ENCODE measurements around the gene NFIL3.
"Not testable (repeated sequence)": the region's sequence is repeated elsewhere in the genome, so short reads cannot be mapped to it uniquely, and the experiment has no call there.

Gene NFIL3, protein sequence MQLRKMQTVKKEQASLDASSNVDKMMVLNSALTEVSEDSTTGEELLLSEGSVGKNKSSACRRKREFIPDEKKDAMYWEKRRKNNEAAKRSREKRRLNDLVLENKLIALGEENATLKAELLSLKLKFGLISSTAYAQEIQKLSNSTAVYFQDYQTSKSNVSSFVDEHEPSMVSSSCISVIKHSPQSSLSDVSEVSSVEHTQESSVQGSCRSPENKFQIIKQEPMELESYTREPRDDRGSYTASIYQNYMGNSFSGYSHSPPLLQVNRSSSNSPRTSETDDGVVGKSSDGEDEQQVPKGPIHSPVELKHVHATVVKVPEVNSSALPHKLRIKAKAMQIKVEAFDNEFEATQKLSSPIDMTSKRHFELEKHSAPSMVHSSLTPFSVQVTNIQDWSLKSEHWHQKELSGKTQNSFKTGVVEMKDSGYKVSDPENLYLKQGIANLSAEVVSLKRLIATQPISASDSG

GRCh38 chr9:91423785-91424402, at the start of gene NFIL3:
TSS of gene NFIL3 (minus strand) at chr9:91423832. CDS start at chr9:91410734, 13,098 bp downstream.
- ChIA-PET CTCF (no interaction called here), POLR2A (interaction anchor here (1.0 to 1.2 kb wide), 4 partner anchors 26 to 508 kb away, joined by 3 to 4 read pairs (median 3); no protein-coding TSS in a partner anchor)
- peak; percentile 86 for DNase-seq (ENCODE audit: extremely low spot score)
- TF ChIP-seq FOXK2 (IDR thresholded peaks at IDR 0.05) = no peak
- TF ChIP-seq TARDBP (IDR thresholded peaks at IDR 0.05) = no peak
- no peak for TF ChIP-seq ARNT (IDR thresholded peaks at IDR 0.05)
- TF ChIP-seq LEF1 (IDR thresholded peaks at IDR 0.05; ENCODE audit: borderline replicate concordance) = no peak
- no peak for TF ChIP-seq ELF4 (IDR thresholded peaks at IDR 0.05)
- no peak for TF ChIP-seq ZNF384 (IDR thresholded peaks at IDR 0.05)
- no peak for TF ChIP-seq L3MBTL2 (conservative IDR thresholded peaks at IDR 0.05)
- no peak for TF ChIP-seq BHLHE40 (IDR thresholded peaks at IDR 0.05; ENCODE audit: borderline replicate concordance)
- TF ChIP-seq FOXA1 (IDR thresholded peaks at IDR 0.05) = no peak
- no peak for TF ChIP-seq SUZ12 (IDR thresholded peaks at IDR 0.05)
- no peak for TF ChIP-seq HDGF (IDR thresholded peaks at IDR 0.05; ENCODE audit: borderline replicate concordance)
- TF ChIP-seq NFRKB (IDR thresholded peaks at IDR 0.05) = no peak
- no peak for TF ChIP-seq CTBP1 (IDR thresholded peaks at IDR 0.05; ENCODE audit: borderline replicate concordance)
- TF ChIP-seq, protein P1, sequence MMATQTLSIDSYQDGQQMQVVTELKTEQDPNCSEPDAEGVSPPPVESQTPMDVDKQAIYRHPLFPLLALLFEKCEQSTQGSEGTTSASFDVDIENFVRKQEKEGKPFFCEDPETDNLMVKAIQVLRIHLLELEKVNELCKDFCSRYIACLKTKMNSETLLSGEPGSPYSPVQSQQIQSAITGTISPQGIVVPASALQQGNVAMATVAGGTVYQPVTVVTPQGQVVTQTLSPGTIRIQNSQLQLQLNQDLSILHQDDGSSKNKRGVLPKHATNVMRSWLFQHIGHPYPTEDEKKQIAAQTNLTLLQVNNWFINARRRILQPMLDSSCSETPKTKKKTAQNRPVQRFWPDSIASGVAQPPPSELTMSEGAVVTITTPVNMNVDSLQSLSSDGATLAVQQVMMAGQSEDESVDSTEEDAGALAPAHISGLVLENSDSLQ (IDR thresholded peaks at IDR 0.05) = no peak
- no peak for TF ChIP-seq SP1 (IDR thresholded peaks at IDR 0.05)
- no peak for TF ChIP-seq FOXM1 (IDR thresholded peaks at IDR 0.05; ENCODE audit: borderline replicate concordance)

- DNase-seq (ENCODE audit: extremely low spot score); CTCF ChIA-PET; POLR2A ChIA-PET: not testable (repeated sequence)
Measured at GRCh38 chr9:91471524-91471923, 47.9 kb upstream of the NFIL3 start.

- ChIA-PET POLR2A (no interaction called here), CTCF (no interaction called here)
- TF ChIP-seq LEF1 (IDR thresholded peaks at IDR 0.05; ENCODE audit: borderline replicate concordance) (no peak), FOXK2 (IDR thresholded peaks at IDR 0.05) (no peak), TARDBP (IDR thresholded peaks at IDR 0.05) (no peak), HDGF (IDR thresholded peaks at IDR 0.05; ENCODE audit: borderline replicate concordance) (no peak), SUZ12 (IDR thresholded peaks at IDR 0.05) (no peak)
- no peak for DNase-seq (ENCODE audit: extremely low spot score)
Measured at GRCh38 chr9:91465420-91465819, 41.8 kb upstream of the NFIL3 start.

GRCh38 chr9:91458906-91459305, 35.3 kb upstream of the NFIL3 start:
- DNase-seq (ENCODE audit: extremely low spot score) = no peak
- ChIA-PET POLR2A (no interaction called here), CTCF (no interaction called here)
- no peak for TF ChIP-seq LEF1 (IDR thresholded peaks at IDR 0.05; ENCODE audit: borderline replicate concordance)
- no peak for TF ChIP-seq FOXK2 (IDR thresholded peaks at IDR 0.05)
- TF ChIP-seq HDGF (IDR thresholded peaks at IDR 0.05; ENCODE audit: borderline replicate concordance) = no peak
- no peak for TF ChIP-seq NFRKB (IDR thresholded peaks at IDR 0.05)
- no peak for TF ChIP-seq CTBP1 (IDR thresholded peaks at IDR 0.05; ENCODE audit: borderline replicate concordance)
- TF ChIP-seq BHLHE40 (IDR thresholded peaks at IDR 0.05; ENCODE audit: borderline replicate concordance) = no peak
- no peak for TF ChIP-seq L3MBTL2 (conservative IDR thresholded peaks at IDR 0.05)
- TF ChIP-seq ZNF384 (IDR thresholded peaks at IDR 0.05) = no peak
- no peak for TF ChIP-seq ELF4 (IDR thresholded peaks at IDR 0.05)
- no peak for TF ChIP-seq SP1 (IDR thresholded peaks at IDR 0.05)
- no peak for TF ChIP-seq TARDBP (IDR thresholded peaks at IDR 0.05)
- no peak for TF ChIP-seq SUZ12 (IDR thresholded peaks at IDR 0.05)

DNA sequence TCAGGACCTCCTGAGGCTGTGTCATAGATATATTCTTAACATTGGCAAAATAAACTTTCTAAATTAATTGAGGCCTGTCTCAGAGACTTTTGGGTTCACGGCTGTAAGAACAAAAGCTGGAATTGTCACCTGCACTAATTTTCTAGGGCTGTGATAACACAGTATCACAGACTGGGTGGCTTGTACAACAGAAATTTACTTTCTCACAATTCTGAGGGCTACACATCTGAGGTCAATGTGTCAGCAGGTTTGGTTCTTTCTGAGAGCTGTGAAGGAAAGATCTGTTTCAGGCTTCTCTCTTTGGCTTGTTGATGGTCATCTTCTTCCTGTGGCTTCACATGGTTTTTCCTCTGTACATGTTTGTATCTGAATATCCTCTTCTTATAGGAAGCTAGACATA, 29.2 kb upstream of the NFIL3 start:
- CTCF ChIA-PET = no interaction called here
- DNase-seq (ENCODE audit: extremely low spot score) = no peak
- POLR2A ChIA-PET = no interaction called here
- TF ChIP-seq BHLHE40 (IDR thresholded peaks at IDR 0.05; ENCODE audit: borderline replicate concordance) (no peak), CTBP1 (IDR thresholded peaks at IDR 0.05; ENCODE audit: borderline replicate concordance) (no peak), ELF4 (IDR thresholded peaks at IDR 0.05) (no peak), L3MBTL2 (conservative IDR thresholded peaks at IDR 0.05) (no peak), NFRKB (IDR thresholded peaks at IDR 0.05) (no peak), ARNT (IDR thresholded peaks at IDR 0.05) (no peak), SUZ12 (IDR thresholded peaks at IDR 0.05) (no peak), FOXM1 (IDR thresholded peaks at IDR 0.05; ENCODE audit: borderline replicate concordance) (no peak), FOXA1 (IDR thresholded peaks at IDR 0.05) (no peak), LEF1 (IDR thresholded peaks at IDR 0.05; ENCODE audit: borderline replicate concordance) (no peak)
- TF ChIP-seq, protein P1 (IDR thresholded peaks at IDR 0.05) = no peak

DNA sequence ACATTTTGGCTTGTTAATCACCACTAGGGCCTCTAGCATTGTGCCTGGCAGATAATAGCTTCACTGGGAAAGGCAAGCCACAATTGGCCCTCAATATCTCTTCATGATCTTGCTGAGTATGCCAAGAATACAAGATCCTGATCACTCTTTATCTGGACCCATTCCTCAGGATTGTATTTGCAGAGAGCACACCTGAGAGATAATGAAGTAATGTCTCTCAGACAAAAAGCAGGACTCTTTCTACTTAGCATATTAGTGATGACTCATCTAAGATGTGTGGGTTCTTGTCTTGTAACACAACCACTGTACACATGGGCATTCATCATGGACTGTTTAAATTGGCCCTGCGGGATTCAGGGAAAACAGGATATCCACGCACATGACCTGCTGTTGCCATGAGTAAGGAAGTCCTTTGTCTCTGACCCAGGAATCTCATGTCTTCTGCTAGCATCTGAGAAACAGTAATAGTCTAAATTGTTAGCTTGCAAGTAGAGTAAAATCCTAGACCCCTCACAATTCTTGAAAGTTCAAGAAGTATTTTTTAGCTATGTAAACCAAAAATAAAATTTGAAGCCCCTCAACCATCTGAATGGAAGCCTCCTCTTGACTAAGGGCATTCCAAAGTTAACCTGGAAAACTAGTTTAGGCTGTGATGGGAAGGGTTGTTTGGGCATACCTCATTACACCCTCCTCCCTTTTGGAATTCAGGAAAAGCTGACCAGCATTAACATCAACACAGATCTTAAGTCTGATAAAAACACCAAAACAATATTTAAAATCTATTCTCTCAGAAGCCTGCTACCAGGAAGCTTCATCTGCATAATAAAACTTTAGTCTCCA, 28.0 kb upstream of the NFIL3 start:
- no peak for DNase-seq (ENCODE audit: extremely low spot score)
- POLR2A ChIA-PET = no interaction called here
- no peak for TF ChIP-seq L3MBTL2 (conservative IDR thresholded peaks at IDR 0.05)
- TF ChIP-seq HDGF (IDR thresholded peaks at IDR 0.05; ENCODE audit: borderline replicate concordance) = no peak
- no peak for TF ChIP-seq CTBP1 (IDR thresholded peaks at IDR 0.05; ENCODE audit: borderline replicate concordance)
- CTCF ChIA-PET = no interaction called here

Measured in HEK293T (cell line).